DMS53 treated with DMSO at 0.1 percent for 48 hours (cell line): ENCODE measurements around the gene ITPR2.
A peak's percentile ranks its signal among the peaks of the same experiment; 100 is the strongest.
"Not testable (repeated sequence)": the region's sequence is repeated elsewhere in the genome, so short reads cannot be mapped to it uniquely, and the experiment has no call there.

Source experiments
- DNase-seq: peaks from one replicate; lab custom pipeline; 2025; ENCODE audit not compliant: unreplicated experiment; lab: John Stamatoyannopoulos, UW

The ITPR2 gene

GRCh38 chr12:26832822-26833742 is at the start of gene ITPR2:
ITPR2 (minus strand) TSS chr12:26833194; CDS start chr12:26832781, 413 bp downstream.
- DNase-seq: peak; percentile 98

DNA sequence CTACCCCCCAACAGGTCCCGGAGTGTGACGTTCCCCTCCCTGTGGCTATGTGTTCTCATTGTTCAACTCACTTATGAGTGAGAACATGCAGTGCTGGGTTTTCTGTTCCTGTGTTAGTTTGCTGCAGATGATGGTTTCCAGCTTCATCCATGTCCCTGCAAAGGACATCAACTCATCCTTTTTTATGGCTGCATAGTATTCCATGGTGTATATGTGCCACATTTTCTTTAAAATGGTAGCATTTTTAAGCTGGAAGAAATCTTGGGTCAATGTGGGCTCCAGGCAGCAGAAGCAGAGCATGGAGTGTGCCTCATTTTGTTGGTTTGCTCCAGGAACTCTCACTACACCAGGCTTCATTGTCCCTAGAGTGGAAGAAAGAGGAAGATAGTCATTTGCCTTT is 47.6 kb upstream of the ITPR2 start:
- DNase-seq: no peak

- DNase-seq: peak; percentile 90
Measured at GRCh38 chr12:26878661-26879119, 45.7 kb upstream of the ITPR2 start.

DNA sequence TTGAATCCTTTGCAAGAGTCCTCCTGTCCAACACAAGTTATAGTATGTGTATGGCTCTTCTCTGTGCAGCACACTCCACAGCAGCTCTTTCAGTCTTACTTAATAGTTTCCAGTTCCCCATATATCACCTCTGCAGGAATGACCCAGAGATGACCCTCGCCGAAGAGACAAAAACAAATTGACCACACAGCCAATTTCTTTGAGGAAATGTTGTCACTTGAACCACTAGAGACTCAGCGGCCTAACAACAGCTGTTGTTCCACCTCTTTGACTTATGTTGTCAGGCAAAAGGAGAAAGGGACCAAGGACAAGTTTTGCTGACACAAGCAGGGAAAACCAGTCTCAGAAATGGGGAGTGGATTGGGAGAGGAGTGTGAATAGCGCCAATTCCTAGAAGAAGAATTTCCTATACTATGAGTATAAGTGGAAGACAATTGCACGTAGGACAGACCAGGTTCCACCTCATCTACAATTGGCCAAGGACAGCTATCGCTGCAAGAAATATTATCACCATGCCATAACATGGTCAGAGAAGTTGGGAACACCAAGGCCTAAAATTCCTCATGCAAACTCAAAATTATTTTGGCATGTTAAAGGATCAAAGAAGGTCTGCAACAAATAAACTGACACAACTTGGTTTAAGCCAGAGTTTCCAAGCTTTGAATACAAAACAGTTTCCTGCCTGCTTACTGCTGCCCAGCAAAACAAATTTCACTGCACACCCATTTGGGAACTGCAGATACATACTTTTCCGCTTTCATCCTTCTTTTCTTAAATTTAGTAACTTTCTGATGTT is 41.7 kb upstream of the ITPR2 start:
- no peak for DNase-seq

- DNase-seq: no peak
Measured at GRCh38 chr12:26872625-26873024, 39.6 kb upstream of the ITPR2 start.

- no peak for DNase-seq
Measured at GRCh38 chr12:26871985-26872384, 39.0 kb upstream of the ITPR2 start.

- DNase-seq: peak; percentile 56
Measured at GRCh38 chr12:26870491-26871419, 37.8 kb upstream of the ITPR2 start.

DNA sequence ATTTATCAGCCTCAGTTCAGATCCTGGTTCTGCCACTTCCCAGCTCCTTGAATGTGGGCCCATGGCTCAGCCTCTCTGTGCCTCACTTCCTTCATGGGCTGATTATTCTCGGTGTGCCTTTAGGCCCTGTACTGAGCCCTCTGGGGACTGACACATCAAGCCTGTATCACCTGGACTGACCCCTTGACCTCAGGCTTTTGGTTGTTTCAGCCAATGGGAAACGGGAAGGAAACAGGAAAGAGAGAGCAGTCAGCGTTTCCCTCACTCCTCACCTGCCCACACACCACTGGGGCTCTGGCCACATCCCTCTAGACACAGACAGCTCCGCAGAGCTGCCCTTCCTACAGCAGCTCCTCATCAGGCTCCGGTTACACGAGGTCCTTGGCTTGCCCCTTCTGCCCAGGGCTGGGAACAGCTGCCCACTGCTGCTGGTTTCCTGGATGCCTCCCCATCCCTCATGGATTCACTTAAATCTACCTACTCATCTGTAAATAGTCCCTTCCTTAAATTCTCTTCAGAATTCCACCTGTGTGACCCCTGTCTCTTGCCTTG is 37.0 kb upstream of the ITPR2 start:
- no peak for DNase-seq

- DNase-seq: no peak
Measured at GRCh38 chr12:26869104-26869494, 36.1 kb upstream of the ITPR2 start.

GRCh38 chr12:26868447-26869103 is 35.6 kb upstream of the ITPR2 start:
- DNase-seq: no peak

DNA sequence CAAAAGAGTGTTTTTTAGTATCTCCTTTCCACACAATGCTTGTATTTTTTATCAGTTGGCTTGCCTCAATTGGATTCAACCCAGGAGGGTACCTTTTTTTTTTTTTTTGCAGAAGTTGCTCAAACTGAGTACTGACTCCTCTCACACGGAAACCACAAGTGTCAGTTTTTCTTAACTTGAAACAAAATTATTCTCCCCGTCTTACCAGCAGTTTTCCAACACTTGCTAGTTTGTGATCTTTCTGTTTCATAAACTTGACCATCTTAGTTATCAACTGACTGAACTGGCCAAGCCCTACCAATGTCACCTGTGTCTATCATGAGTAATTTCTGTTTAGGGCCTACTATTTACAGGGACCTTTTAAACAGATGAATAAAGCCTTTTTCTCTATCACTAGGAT is 34.1 kb upstream of the ITPR2 start:
- no peak for DNase-seq

- no peak for DNase-seq
Measured at GRCh38 chr12:26863515-26863914, 30.5 kb upstream of the ITPR2 start.

DNA sequence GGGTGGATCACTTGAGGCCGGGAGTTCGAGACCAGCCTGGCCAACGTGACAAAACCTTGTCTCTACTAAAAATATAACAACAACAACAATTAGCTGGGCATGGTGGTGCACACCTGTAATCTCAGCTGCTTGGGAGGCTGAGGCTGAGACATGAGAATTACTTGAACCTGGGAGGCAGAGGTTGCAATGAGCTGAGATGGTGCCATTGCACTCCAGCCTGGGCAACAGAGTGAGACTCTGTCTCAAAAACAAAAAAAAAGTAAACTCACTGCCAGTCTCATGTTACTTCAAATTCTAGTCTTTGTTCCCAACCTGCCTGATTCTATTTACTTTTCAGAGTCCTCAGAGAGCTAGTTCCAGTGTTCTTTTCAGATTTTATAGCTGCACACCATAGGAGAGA is 29.8 kb upstream of the ITPR2 start:
- not testable (repeated sequence) for DNase-seq

DNA sequence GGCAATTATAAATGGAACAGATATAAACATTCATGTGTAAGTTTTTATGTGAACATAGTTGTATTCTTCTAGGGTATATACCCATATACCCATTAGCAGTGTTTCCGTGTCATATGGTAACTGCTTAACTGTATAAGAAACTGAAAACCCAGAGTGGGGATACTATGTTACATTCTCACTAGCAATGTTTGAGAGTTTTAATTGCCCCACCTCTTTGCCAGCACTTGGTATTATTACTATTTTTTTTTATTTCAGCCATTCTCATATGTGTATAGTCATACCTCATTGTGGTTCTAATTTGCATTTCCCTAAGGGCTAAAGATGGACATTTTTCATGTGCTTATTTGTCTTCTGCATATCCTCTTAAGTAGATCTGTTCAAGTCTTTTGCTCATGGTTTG is 28.7 kb upstream of the ITPR2 start:
- DNase-seq: no peak

- no peak for DNase-seq
Measured at GRCh38 chr12:26857465-26858176, 24.6 kb upstream of the ITPR2 start.

DNA sequence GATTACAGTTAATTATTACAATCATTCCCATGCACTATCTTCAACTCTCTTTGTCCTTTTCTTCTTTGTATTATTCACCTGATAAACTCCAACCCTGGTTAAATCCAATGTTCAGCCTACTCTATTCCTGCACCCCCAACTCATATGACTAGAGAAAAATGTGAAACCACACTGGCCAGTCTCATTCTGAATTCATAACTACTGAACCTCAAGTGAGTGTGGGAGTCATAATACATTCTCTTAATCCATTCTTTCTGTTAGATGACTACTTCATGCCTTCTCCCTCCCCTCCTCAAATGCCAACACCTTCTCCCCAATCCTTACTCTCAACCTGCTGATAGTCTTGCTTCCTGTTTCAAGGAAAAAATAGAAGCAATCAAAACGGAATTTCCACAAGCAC is 22.3 kb upstream of the ITPR2 start:
- DNase-seq: no peak

- DNase-seq: no peak
Measured at GRCh38 chr12:26854031-26854390, 21.0 kb upstream of the ITPR2 start.

DNA sequence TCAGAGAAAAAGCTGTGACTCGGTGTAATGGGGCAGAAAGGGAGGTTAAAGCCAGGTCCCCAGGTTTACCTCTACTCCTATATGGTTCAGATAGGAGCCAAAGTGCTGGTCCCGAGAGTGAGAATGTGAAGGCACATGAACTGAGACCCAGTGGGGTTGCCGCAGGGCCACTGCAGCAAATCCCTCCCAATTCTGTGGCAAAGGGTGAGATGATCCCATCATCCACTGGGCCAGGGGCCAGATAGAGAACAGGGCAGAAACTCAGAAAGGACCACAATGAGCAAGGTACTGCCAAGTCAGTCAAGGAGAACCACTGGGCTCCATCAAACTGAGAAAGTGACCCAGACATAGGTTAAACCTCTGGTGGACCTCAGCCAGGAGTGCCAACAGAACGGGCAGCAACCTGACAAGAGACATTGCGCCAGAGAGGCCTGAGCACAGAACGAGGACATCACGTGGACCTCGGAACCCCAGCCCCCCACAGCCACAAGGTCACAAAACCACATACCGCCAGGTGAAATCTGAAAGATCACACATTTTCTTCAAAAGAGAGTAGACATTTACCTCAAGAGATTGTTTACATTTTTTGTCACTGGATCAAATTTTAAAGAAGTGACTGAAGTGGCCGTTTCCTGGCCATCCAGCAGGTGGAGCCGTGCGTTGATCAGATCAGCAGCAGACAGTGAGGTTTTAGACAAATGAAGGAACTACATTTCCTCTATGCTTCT is 20.5 kb upstream of the ITPR2 start:
- peak; percentile 93 for DNase-seq
